H9 (cell line): ENCODE measurements around the gene ALG14. TPM values are rescaled to one million over a fixed set of nuclear protein-coding genes. Genes with fewer than 3 reads are reported as not detected.

ENCODE experiments used
- DNase-seq: peaks from one replicate; pipeline ENCODE4 v3.0.0-alpha.2; 2017
- H2AFZ ChIP-seq: one replicate; pipeline ENCODE4 v1.6.1; 2013; ENCODE audit warnings: mild to moderate bottlenecking, low read length, control low read depth, moderate library complexity
- H2AK5ac ChIP-seq: 2 replicates; pipeline ENCODE4 v1.6.1; 2013; ENCODE audit warnings: low read length, control low read depth, mixed read lengths; ENCODE audit not compliant: insufficient read length
- H2BK120ac ChIP-seq: one replicate; pipeline ENCODE4 v1.6.1; 2013; ENCODE audit warnings: low read depth, mild to moderate bottlenecking, low read length, control low read depth, inconsistent platforms; ENCODE audit not compliant: poor library complexity, severe bottlenecking
- H2BK12ac ChIP-seq: 2 replicates; pipeline ENCODE4 v1.6.1; 2013; ENCODE audit warnings: low read length, control low read depth, mixed read lengths, low read depth; ENCODE audit not compliant: insufficient read length
- H2BK15ac ChIP-seq: 2 replicates; pipeline ENCODE4 v1.6.1; 2013; ENCODE audit warnings: low read depth, low read length, control low read depth
- H2BK20ac ChIP-seq: one replicate; pipeline ENCODE4 v1.6.1; 2013; ENCODE audit warnings: low read depth, mild to moderate bottlenecking, low read length, control low read depth, inconsistent platforms; ENCODE audit not compliant: poor library complexity, severe bottlenecking
- H2BK5ac ChIP-seq: 2 replicates; pipeline ENCODE4 v1.6.1; 2013; ENCODE audit warnings: low read length, control low read depth, mixed read lengths; ENCODE audit not compliant: insufficient read length
- H3K14ac ChIP-seq: 2 replicates; pipeline ENCODE4 v1.6.1; 2013; ENCODE audit warnings: low read length, control low read depth; ENCODE audit not compliant: insufficient read depth
- H3K18ac ChIP-seq: 2 replicates; pipeline ENCODE4 v1.6.1; 2013; ENCODE audit warnings: low read depth, mild to moderate bottlenecking, mixed read lengths, low read length, control low read depth; ENCODE audit not compliant: insufficient read length
- H3K23ac ChIP-seq: 2 replicates; pipeline ENCODE4 v1.6.1; 2013; ENCODE audit warnings: low read length, control low read depth, mixed read lengths, low read depth; ENCODE audit not compliant: insufficient read length
- H3K23me2 ChIP-seq: 2 replicates; pipeline ENCODE4 v1.6.1; 2013; ENCODE audit warnings: low read depth, mild to moderate bottlenecking, mixed read lengths, low read length, control low read depth; ENCODE audit not compliant: insufficient read length, poor library complexity, severe bottlenecking
- H3K27ac ChIP-seq: 2 replicates; pipeline ENCODE4 v1.5.1; 2013; ENCODE audit warnings: low read length, control low read depth, mixed read lengths, low read depth; ENCODE audit not compliant: insufficient read length
- H3K27me3 ChIP-seq: 2 replicates; pipeline ENCODE4 v1.6.1; 2013; ENCODE audit warnings: low read length, control low read depth, inconsistent platforms; ENCODE audit not compliant: insufficient read depth
- H3K4ac ChIP-seq: 2 replicates; pipeline ENCODE4 v1.6.1; 2013; ENCODE audit warnings: low read depth, mild to moderate bottlenecking, control low read depth, inconsistent platforms, low read length, moderate library complexity
- H3K4me1 ChIP-seq: 2 replicates; pipeline ENCODE4 v1.6.1; 2013; ENCODE audit warnings: low read length, control low read depth, inconsistent platforms; ENCODE audit not compliant: insufficient read depth
- H3K4me2 ChIP-seq: 2 replicates; pipeline ENCODE4 v1.6.1; 2013; ENCODE audit warnings: low read length, control low read depth, mixed read lengths; ENCODE audit not compliant: insufficient read length, insufficient read depth
- H3K56ac ChIP-seq: 2 replicates; pipeline ENCODE4 v1.6.1; 2013; ENCODE audit warnings: low read depth, mild to moderate bottlenecking, mixed read lengths, low read length, control low read depth; ENCODE audit not compliant: insufficient read length
- H3K79me1 ChIP-seq: 2 replicates; pipeline ENCODE4 v1.6.1; 2013; ENCODE audit warnings: low read depth, mild to moderate bottlenecking, moderate library complexity, low read length, control low read depth, inconsistent platforms; ENCODE audit not compliant: insufficient read depth, poor library complexity, severe bottlenecking
- H3K79me2 ChIP-seq: 2 replicates; pipeline ENCODE4 v1.6.1; 2013; ENCODE audit warnings: low read length, control low read depth, inconsistent platforms; ENCODE audit not compliant: insufficient read depth
- H3K9ac ChIP-seq: 2 replicates; pipeline ENCODE4 v1.6.1; 2013; ENCODE audit warnings: low read length, control low read depth, mixed read lengths; ENCODE audit not compliant: insufficient read length; ENCODE audit errors: extremely low read depth
- H3K9me3 ChIP-seq: one replicate; pipeline ENCODE4 v1.6.1; 2013; ENCODE audit warnings: low read depth, low read length, inconsistent platforms; ENCODE audit not compliant: control insufficient read depth
- H3T11ph ChIP-seq: one replicate; pipeline ENCODE4 v1.6.1; 2013; ENCODE audit warnings: mild to moderate bottlenecking, low read length, control low read depth, inconsistent platforms
- H4K20me1 ChIP-seq: one replicate; pipeline ENCODE4 v1.6.1; 2013; ENCODE audit not compliant: control insufficient read depth, insufficient read length, insufficient read depth
- H4K5ac ChIP-seq: 2 replicates; pipeline ENCODE4 v1.6.1; 2013; ENCODE audit warnings: low read depth, mild to moderate bottlenecking, mixed read lengths, low read length, control low read depth; ENCODE audit not compliant: insufficient read length
- H4K8ac ChIP-seq: replicated peaks from 2 replicates; pipeline ENCODE4 v1.6.1; 2013; ENCODE audit warnings: low read length, control low read depth, mixed read lengths, low read depth; ENCODE audit not compliant: insufficient read length
- H4K91ac ChIP-seq: 2 replicates; pipeline ENCODE4 v1.6.1; 2013; ENCODE audit warnings: low read depth, mild to moderate bottlenecking, moderate library complexity, mixed read lengths, low read length, control low read depth; ENCODE audit not compliant: insufficient read length
- H3K27ac Mint-ChIP-seq, 3 experiments: 2 replicates in 2 of 3; 3 replicates in 1 of 3; pipeline ENCODE4 v1.8.0; 2020 to 2021; ENCODE audit warnings: mixed read lengths in 3 of 3, mild to moderate bottlenecking in 1 of 3, moderate library complexity in 1 of 3
- H3K27me3 Mint-ChIP-seq: 2 replicates; pipeline ENCODE4 v1.8.0; 2021; ENCODE audit warnings: low read depth, mild to moderate bottlenecking, moderate library complexity, mixed read lengths
- H3K36me3 Mint-ChIP-seq, 3 experiments: 2 replicates in 2 of 3; 3 replicates in 1 of 3; pipeline ENCODE4 v1.8.0; 2020 to 2021; ENCODE audit warnings: low read depth in 3 of 3, mixed read lengths in 3 of 3; ENCODE audit not compliant: insufficient read depth in 1 of 3
- H3K4me1 Mint-ChIP-seq, 2 experiments: 2 replicates each; pipeline ENCODE4 v1.8.0; 2020; ENCODE audit warnings: mixed read lengths in 2 of 2
- H3K4me3 Mint-ChIP-seq, 2 experiments: 2 replicates in 1 of 2; 3 replicates in 1 of 2; pipeline ENCODE4 v1.8.0; 2020 to 2021; ENCODE audit warnings: mild to moderate bottlenecking in 2 of 2, mixed read lengths in 2 of 2, moderate library complexity in 1 of 2
- H3K9me3 Mint-ChIP-seq, 2 experiments: 2 replicates in 1 of 2; 3 replicates in 1 of 2; pipeline ENCODE4 v1.8.0; 2020; ENCODE audit warnings: mild to moderate bottlenecking in 2 of 2, mixed read lengths in 2 of 2, moderate library complexity in 1 of 2
- CTCF ChIP-seq: fragments of 200-600 bp; sonication (generic); conservative IDR thresholded peaks from 3 replicates; pipeline ENCODE4 v1.8.0; 2021; ENCODE audit warnings: antibody characterized with exemption, mild to moderate bottlenecking
- WGBS: extraction: QIAGEN DNeasy Blood & Tissue Kit; methylation state at CpG from one replicate; pipeline ENCODE4 v1.1.7; 2013; ENCODE audit warnings: missing lambda C conversion rate, low lambda C conversion rate, mixed read lengths; ENCODE audit not compliant: insufficient read length; ENCODE audit errors: extremely low coverage; 5-methylcytosine and 5-hydroxymethylcytosine counted together
- total RNA-seq: library from RNA; stranded (reverse); gene quantifications from 2 replicates; pipeline ENCODE4 v1.2.1, GENCODE V29; 2021

Gene ALG14
- total RNA-seq, 1 experiment from 2014 or later = 2.5 TPM

- Histone ChIP-seq H2BK12ac (no peak overlapping the region), H4K8ac (no peak overlapping the region), H2AK5ac (no peak overlapping the region), H3K56ac (no peak overlapping the region), H2AFZ (no peak overlapping the region), H2BK20ac (no peak overlapping the region), H4K91ac (no peak overlapping the region), H3K23ac (no peak overlapping the region), H2BK15ac (no peak overlapping the region), H3K27me3 (no peaks in the 10 kb centered on the region), H3K4me2 (no peak overlapping the region), H3K14ac (no peak overlapping the region; the same call in 1 of the 2 replicates), H3K27ac (no peak overlapping the region), H3K18ac (no peak overlapping the region), H3K23me2 (no peaks in the 10 kb centered on the region), H3K4ac (no peak overlapping the region), H3K4me1 (peaks cover 5% of the 10 kb centered on the region; the same call in 1 of the 2 replicates), H3T11ph (no peak overlapping the region), H4K5ac (no peak overlapping the region), H4K20me1 (no peaks in the 10 kb centered on the region), H3K79me2 (no peaks in the 10 kb centered on the region), H3K79me1 (no peaks in the 10 kb centered on the region), H2BK5ac (no peak overlapping the region), H2BK120ac (no peak overlapping the region), H3K9ac (no peak overlapping the region), H3K9me3 (no peaks in the 10 kb centered on the region)
- Mint-ChIP-seq H3K36me3 (peaks cover 5 to 12% (median 9%) of the 10 kb centered on the region in 3 experiments; a peak in 6 of 7 replicates), H3K4me3 (no peak overlapping the region), H3K27me3 (no peaks in the 10 kb centered on the region), H3K9me3 (no peaks in the 10 kb centered on the region), H3K27ac (peak overlapping the region in 2 of 3 experiments; percentile 9 to 94; a peak in 2 of 7 replicates), H3K4me1 (peaks cover 29 to 35% of the 10 kb centered on the region in 2 experiments)
- WGBS = no CpG with 5 or more reads among the region's 1 CpG
- no peak for DNase-seq
- no peak for TF ChIP-seq CTCF
Measured at GRCh38 chr1:94935476-94935875, 137.3 kb downstream of the ALG14 start.
